HG02938 (cell line): Measurements from ENCODE around the gene SUCLA2.
"Not testable (repeated sequence)": the region's sequence is repeated elsewhere in the genome, so short reads cannot be mapped to it uniquely, and the experiment has no call there.

Experiments used
- ATAC-seq: cut with Tn5 transposase; IDR thresholded peaks from one replicate; pipeline ENCODE4 v1.9.1; 2021; ENCODE audit warnings: mild to moderate bottlenecking, moderate library complexity; ENCODE audit not compliant: unreplicated experiment

Gene SUCLA2

DNA sequence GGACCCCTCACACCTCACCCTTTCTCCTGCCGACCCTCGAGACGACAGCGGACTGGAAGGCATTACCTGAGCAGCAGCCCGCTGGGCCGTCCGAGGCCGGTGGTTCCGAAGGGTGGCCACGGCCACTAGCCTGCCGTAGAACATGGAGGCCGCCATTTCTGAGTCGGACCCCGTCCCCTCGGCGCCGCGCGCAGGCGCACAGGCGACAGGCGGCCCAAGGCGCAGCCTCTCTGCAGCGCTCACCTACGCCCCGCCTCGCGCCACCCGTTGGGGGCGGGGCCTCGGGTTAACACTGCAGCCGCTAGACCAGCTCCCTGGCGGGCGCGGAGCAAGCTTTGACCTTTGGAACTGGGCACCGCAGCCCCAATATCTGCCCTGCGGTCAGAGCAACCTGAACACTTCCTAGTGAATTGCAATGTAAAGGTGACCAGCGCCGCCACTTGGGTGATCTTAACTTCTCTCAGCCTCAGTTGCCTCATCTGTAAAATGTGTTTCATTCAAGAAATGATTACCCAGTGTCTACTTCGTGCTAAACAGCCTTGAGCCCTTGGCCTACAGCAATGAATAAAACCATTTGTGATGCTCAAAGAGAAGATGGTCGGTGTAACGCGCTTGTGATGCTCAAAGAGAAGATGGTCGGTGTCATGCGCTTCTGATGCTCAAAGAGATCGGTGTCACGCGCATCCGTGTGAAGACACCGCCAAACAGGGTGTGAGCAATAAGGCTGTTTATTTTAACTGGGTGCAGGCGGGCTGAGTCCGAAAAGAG lies at the start of gene SUCLA2:
Gene SUCLA2 (minus strand): TSS at position 160 of the 768 bp plus-strand sequence. CDS start 4 bp downstream, at position 156.
- peak; percentile 97 for ATAC-seq

DNA sequence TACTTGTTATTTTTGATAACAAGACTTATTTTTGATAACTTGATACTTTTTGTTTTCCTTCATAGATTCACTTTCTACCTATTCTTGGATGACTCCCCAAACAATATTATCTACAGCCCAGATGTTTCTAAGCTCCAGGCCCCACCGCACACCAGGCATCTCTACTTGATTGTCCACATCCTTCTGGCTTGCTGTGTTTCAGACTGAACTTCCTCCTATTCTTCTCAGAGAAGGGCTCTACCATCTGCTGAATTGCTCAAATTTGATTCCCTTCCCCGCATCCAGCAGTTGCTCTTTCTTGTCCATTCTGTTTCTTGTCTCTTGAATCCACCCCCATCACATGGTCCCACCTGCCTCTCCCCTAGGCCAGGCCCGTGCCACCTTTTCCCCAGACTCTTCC lies 49.5 kb upstream of the SUCLA2 start:
- no peak for ATAC-seq

DNA sequence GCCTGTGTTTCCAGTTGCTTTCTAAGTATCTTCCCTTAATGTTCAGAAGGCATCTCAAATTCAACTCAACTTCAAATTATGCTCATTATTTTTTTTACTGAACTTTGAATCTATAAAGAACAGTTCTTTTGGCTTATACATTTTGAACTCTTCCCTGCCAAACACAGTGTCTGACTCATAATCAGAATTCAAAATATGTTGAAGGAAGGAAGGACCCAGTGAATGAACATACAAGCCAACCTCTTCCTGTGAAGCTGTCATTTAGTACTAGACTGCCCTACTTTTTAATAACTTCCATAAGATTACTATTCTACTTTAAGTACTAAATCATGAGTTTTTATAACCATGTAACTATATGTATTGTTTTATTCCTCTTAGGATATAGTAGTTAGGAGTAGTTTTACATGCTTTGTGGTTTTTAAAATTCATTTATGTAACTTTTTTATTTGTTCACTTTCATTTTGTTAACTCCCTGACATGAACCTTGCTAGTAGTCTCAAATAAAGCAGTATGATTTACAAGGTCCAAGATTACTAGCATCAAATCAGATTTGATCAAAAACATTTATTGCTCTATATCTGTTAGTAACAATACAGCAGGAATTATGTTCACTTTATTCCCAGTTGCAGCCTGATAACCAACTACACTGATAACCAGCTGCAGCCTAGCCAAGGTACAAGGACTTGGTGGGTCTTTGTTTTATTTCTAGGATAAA lies 42.9 kb upstream of the SUCLA2 start:
- no peak for ATAC-seq

DNA sequence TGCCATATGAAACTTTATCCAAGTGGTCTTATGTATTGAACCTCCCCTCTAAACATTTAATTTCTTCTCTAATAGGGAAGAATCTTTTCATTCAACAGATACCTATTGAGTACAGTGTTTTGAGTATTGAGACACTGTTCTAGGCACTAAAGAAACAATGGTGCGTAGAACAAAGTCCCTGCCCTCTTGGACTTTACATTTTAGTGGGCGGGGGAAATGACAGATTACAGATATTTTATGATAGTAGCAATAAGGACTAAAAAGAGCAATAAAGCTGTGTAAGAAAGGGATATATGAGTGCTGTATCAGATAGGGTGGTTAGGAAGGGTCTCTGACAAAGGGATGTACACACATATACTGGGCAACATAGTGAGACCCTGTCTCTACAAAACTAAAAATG lies 41.8 kb upstream of the SUCLA2 start:
- no peak for ATAC-seq

DNA sequence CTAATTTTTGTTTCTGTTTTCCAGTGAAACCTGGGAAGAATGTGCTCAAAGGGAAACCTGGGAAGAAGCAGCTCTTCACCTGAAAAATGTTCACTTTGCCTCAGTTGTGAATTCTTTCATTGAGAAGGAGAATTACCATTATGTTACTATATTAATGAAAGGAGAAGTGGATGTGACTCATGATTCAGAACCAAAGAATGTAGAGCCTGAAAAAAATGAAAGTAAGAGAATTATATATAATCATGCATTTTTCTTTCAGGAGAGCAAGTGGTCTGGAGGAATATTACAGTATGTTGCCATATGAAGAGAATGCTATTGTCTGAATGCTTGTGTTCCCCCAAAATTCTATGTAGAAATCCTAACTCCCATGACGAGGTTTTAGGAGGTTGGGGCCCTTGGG lies 39.8 kb upstream of the SUCLA2 start:
- ATAC-seq, result no peak

DNA sequence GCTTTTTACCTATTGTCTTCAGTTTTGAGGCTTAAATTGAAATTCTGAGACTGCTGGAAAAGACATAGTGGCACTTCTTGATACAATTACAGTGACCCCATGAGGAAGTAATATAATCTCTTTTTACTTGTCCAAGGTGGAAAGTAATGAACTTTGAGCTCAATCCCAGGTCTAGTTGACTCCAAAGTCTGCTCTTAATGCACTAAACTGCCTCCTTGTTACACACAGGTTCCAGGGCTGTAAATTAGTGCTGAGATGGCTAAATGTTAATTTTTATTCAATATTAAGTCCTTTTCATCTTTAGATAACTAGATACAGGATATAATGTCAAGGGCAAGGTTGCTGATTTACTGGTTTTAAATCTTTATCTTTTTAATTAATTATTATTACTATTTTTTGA lies 39.0 kb upstream of the SUCLA2 start:
- no peak for ATAC-seq

DNA sequence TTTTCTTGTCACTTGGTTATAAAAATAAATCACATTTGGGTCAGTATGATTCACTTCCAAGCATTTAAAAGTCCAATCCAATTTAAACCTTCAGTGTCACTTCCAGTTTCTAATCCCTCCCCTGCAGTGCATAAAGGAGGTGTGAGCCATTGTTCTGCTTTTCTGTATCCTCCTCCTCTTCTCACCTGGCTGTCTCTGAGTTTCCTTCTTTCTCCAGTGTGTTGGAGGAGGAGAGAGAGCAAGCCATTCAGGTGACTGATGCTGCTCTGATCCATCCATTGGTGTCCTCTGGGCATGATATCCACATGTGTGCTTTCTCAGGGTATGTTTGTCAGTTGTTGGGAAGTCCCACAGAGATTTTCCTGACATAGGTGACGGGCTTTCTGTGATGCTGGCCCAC lies 37.7 kb upstream of the SUCLA2 start:
- no peak for ATAC-seq

DNA sequence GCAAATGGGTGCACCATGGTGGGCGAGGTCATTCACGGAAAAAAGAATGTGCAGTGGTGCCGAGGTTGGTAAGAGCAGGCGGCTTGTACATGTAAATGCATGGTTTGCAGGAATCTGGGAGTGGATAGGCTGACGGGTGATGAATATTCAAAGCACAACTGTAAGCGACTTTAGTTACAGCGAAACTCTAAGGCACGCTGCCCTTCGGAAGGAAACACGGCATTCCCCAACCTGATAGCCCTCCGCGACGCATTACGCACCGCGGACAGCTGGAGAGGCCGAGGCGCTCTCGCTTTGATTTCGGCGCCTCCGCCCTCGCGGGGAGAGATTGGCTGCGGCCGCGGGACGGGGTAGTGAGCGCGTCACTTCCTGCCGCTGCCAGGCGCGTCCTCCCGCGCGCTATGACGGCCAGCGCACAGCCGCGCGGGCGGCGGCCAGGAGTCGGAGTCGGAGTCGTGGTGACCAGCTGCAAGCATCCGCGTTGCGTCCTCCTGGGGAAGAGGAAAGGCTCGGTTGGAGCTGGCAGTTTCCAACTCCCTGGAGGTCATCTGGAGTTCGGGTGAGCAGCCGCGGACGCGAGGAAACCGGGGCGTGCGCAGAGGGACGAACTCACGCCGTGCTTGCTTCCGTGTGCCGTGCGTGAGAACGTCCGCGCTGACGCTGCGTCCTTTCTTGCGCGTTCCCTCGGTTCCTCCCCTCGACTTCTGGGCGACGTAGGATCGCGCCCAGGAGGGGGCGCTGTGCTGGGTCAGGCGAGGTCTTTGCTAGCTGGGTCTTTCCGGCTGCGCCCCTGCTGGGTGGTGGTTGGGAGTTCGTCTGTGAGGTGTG lies 36.5 kb upstream of the SUCLA2 start, which contains the start of gene NUDT15:
Gene NUDT15 (plus strand): TSS at position 381 of the 828 bp plus-strand sequence. CDS start 21 bp downstream, at position 402.
- peak; percentile 91 for ATAC-seq

DNA sequence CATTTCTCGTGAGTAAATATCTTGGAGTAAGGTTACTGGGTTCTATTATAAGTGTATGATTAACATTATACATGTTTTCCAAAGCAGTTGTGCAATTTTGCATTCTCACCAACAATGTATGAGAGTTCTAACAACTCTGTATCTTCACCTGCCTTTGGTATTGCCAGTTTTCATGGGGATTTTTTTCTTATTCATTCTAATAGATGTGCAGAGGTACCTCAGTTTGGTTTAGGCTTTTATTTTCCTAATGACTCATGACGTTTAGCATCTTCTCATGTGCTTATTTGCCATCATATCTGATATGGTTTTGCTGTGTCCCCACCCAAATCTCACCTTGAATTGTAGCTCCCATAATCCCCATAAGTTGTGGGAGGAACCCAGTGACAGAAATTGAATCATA lies 28.8 kb upstream of the SUCLA2 start:
- ATAC-seq, result no peak

DNA sequence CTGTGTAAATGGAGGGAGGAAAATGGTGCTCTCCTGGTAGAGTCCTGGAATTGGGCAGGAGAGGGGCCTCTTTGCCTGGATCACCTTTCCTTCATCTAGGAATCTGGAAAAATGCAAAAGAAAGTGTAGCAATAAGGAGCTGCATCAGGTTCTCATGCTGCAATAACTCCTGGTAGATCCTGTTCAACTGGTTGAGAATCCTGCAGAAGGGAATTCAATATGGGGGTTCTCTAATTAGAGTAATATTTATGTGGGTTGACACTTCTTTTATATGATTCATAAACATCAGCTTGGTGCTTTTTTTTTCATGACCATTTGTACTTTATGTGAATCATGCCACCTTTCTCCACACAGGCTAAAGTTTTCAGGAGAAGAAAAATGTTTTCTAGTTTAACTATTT lies 27.0 kb upstream of the SUCLA2 start:
- no peak for ATAC-seq

DNA sequence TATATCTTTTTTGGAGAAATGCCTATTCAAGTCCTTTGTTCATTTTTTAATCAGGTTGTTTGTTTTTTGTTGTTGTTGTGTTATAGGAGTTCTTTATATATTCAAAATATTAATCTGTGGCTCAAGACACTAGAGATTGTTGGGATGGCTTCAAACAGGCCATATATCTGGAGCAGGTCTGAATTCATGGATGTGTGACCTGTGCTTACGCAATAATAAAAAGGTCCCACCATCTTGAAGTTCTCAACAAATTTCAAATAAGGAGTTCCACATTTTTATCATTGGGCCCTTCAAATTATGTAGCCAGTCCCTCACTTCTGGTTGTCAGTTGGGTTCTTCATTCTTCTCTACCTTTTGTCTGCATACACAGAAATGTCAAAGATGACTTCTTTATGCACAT lies 18.7 kb upstream of the SUCLA2 start:
- no peak for ATAC-seq

DNA sequence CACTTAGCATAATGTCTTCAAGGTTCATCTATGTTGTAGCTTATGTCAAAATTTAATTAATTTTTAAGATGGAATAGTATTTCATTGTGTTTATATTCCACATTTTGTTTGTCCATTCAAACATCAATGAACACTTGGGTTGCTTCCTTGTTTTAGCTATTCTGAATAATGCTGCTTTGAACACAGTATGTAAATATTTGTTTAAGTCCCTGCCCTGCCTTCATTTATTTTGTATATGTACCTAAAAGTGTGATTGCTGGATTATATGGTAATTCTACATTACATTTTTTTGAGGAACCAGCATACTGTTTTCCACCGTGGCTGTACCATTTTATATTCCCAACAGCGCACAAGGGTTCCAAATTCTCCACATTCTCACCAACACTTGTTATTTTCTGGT lies 17.6 kb upstream of the SUCLA2 start:
- no peak for ATAC-seq

DNA sequence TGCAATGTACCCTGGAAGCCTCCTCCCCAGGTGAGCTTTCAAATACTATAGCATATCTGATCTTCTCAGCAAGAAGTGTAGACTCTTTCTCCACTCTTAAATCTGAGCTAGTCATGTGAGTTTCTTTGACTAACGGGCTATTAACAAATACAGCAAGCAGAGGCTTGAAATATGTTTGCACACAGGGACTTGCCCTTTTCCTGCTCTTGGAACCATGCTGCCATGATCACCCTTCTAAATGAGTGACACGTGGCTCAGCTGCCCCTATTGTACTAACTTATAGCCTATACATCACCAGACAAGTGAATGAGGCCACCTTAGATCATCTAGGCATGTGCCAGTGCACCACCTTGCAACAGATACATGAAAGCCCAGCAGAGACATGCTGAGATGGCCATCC lies 13.3 kb upstream of the SUCLA2 start:
- no peak for ATAC-seq

DNA sequence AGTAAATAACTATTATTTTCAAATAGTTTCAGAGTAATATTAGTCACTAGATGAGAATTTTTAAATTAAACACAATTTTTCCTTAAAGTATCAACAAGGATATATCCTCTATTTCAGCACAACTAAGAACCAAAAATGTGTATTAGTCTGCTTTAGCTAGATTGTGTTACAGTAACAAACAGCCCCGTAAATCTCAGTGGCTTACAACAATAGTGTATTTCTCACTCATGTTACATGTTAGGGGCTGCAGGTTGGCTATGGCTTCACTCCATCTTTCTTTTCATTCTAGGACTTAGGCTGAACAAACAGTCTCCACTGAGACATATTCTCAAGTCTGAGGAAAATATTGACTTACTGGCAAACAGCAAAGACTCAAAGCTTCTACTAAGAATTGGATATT lies 11.6 kb upstream of the SUCLA2 start:
- no peak for ATAC-seq

DNA sequence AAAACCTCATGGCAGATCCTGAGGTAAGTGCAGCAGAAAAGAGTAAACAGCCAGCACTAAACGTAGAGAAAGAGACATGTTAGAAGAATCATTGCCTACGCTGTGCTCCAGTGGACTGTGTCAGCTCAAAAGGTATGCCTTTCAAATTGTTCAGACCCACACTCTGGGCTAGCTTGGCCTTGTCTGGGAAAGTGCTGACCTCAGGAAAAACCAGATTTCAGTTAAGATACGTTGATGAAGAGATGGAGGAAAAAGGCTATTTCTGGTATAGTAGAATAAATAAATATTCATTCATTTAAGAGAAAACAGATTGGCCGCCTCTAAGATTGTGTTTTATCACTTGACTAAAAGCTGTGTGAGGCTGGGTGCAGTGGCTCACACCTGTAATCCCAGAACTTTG lies 9.6 kb upstream of the SUCLA2 start:
- no peak for ATAC-seq

DNA sequence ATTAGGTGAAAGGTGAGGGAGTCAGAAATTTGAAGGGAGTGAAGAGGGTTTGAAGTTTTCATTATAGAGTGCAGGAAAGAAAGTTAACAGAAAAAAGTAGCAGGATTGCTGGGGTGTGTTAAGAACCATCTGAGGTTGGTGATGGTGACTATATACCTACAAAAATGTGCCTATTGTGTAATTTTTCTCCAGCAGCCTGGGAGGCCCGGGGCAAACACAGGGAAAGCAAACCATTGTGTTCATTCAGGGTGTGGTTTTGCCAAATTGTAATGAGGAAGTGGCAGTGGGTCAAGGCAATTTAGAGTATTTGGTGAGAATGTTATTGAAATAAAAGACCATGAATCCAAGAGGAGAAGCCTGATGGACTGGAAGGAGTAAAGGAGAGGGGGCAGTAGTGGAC lies 8.2 kb upstream of the SUCLA2 start:
- no peak for ATAC-seq

DNA sequence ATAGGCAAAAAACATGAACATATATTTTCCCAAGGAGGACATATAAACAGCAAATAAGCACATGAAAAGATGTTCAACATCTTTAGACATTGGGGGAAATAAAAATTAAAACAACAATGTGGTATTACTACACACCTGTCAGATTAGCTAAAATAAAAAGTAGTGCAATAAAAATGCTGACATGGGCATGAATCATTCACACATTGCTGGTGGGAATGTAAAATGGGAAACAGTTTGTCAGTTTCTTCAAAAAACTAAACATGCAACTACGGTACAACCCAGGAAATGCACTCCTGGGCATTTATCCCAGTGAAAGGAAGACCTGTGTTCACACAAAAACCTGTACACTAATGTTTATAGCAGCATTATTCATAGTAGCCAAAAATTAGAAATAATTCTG lies 5.3 kb upstream of the SUCLA2 start:
- ATAC-seq, result no peak

DNA sequence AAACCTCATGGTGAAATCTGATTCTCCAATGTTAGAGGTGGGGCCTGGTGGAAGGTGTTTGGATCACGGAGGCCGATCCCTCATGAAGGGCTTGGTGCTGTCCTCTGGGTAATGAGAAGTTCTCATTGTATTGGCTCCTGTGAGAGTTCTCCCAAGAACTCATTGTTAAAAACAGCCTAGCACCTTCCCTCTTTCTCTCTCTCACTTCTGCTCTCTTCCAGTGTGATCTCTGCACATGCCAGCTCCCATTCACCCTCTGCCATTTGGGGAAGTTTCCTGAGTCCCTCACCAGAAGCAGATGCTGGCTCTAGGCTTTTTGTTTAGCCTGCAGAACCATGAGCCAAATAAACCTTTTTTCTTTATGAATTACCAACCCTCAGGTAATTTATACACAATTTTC lies 3.1 kb upstream of the SUCLA2 start:
- no peak for ATAC-seq

DNA sequence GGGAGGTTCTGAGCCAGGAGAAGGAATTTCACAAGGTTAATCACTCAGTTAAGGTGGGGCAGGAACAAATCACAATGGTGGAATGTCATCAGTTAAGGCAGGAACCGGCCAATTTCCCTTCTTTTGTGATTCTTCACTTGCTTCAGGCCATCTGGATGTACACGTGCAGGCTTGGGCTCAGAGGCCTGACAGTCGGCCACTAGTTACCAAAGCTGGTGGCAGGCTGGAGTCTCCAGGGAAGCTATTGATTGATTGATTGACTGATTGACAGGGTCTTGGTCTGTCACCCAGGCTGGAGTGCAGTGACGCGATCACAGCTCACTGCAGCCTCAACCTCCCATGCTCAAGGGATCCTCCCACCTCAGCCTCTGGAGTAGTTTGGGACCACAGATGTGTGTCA lies 926 bp upstream of the SUCLA2 start:
- ATAC-seq, result not testable (repeated sequence)

DNA sequence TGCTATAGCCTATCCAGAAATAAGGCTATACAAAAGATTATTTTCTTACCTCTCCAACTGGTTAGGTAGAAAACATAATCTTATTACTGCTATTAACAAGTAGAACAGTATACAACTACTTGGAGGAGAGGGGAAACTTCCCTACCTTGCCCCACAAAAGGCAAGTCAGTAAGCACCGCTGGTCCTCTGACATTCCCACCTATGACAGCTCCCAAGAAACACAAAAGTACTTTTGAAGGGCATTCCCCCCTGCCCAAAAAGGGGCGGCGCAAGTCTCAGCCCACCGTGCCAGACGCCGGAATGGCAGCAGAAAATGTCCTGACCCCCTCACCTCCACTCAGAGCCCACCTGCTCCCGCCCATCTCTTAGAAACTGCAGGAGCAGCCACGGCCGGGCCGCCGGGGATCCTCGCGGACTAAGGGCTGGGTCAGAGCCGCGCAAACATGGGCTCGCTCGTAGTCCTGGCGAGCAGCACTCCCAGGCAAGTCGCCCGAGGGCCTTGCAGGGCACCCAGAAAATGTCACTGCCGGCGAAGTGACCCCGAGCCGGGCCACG lies 437 bp downstream of the SUCLA2 start:
- ATAC-seq, result peak; percentile 38

DNA sequence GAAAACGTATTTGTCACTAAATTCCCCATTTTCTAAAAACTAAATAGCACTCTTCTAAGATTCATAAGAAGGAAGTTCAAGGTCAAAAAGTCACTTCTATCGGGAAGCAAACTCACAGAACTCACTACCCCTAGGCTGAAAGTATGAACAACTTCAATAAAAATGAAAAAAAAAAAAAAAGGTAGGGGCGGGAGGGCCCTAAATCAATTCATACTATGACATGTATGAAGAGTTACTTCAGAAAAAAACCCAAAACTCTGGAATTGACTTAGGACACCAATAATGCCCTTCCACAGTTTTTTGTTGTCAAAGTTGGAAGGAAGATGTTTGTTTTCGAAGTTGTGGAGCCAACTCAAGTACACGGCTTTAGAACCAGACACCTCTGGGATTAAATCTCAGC lies 1.1 kb downstream of the SUCLA2 start:
- no peak for ATAC-seq
